Panc1 (cell line): ENCODE data around the gene ADGRF1.

ENCODE experiments used
- CTCF ChIP-seq: fragments of 450-650 bp; IDR thresholded peaks from 2 replicates; pipeline ENCODE4 v1.5.1; 2017; ENCODE audit warnings: mild to moderate bottlenecking
- POLR2AphosphoS5 ChIP-seq: IDR thresholded peaks from 2 replicates; pipeline ENCODE4 v1.6.1; 2012; ENCODE audit warnings: mild to moderate bottlenecking, low read depth, low read length, moderate library complexity
- SIN3A ChIP-seq: IDR thresholded peaks from 2 replicates; pipeline ENCODE4 v1.6.1; 2012; ENCODE audit warnings: low read depth, mild to moderate bottlenecking, low read length, moderate library complexity, borderline replicate concordance; ENCODE audit not compliant: insufficient read depth
- TF ChIP-seq, protein P1 (sequence below), 2 experiments: IDR thresholded peaks; 2 replicates each; pipeline ENCODE4 v1.6.1; 2011 to 2012; ENCODE audit warnings: low read depth in 2 of 2, control low read depth in 1 of 2, low read length in 1 of 2, mild to moderate bottlenecking in 1 of 2, moderate library complexity in 1 of 2; ENCODE audit not compliant: insufficient read depth in 1 of 2

- no peak for TF ChIP-seq CTCF
- TF ChIP-seq, protein P1, sequence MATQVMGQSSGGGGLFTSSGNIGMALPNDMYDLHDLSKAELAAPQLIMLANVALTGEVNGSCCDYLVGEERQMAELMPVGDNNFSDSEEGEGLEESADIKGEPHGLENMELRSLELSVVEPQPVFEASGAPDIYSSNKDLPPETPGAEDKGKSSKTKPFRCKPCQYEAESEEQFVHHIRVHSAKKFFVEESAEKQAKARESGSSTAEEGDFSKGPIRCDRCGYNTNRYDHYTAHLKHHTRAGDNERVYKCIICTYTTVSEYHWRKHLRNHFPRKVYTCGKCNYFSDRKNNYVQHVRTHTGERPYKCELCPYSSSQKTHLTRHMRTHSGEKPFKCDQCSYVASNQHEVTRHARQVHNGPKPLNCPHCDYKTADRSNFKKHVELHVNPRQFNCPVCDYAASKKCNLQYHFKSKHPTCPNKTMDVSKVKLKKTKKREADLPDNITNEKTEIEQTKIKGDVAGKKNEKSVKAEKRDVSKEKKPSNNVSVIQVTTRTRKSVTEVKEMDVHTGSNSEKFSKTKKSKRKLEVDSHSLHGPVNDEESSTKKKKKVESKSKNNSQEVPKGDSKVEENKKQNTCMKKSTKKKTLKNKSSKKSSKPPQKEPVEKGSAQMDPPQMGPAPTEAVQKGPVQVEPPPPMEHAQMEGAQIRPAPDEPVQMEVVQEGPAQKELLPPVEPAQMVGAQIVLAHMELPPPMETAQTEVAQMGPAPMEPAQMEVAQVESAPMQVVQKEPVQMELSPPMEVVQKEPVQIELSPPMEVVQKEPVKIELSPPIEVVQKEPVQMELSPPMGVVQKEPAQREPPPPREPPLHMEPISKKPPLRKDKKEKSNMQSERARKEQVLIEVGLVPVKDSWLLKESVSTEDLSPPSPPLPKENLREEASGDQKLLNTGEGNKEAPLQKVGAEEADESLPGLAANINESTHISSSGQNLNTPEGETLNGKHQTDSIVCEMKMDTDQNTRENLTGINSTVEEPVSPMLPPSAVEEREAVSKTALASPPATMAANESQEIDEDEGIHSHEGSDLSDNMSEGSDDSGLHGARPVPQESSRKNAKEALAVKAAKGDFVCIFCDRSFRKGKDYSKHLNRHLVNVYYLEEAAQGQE (IDR thresholded peaks at IDR 0.05; ENCODE audit: insufficient read depth in 1 of 2, low read depth in 2 of 2, low read length in 1 of 2) = no peak
- TF ChIP-seq POLR2AphosphoS5 = no peak
- no peak for TF ChIP-seq SIN3A
Observed at GRCh38 chr6:46974786-46975185, 67.3 kb downstream of the ADGRF1 start.
